HEK293 (cell line): ENCODE measurements around the gene ZCCHC10.

Experiments used
- EGR2 ChIP-seq: fragments of 450-650 bp; formaldehyde crosslinking; IDR thresholded peaks from 2 replicates; pipeline ENCODE4 v1.5.1; 2016; ENCODE audit warnings: low read depth, missing biosample characterization, missing genetic modification characterization
- FEZF1 ChIP-seq: fragments of 450-650 bp; formaldehyde crosslinking; IDR thresholded peaks from 2 replicates; pipeline ENCODE4 v1.5.1; 2016; ENCODE audit warnings: missing biosample characterization, missing genetic modification characterization
- GLI4 ChIP-seq: fragments of 450-650 bp; formaldehyde crosslinking; IDR thresholded peaks from 2 replicates; pipeline ENCODE4 v1.5.1; 2016; ENCODE audit warnings: missing biosample characterization, missing genetic modification characterization
- KLF16 ChIP-seq: fragments of 450-650 bp; formaldehyde crosslinking; IDR thresholded peaks from 2 replicates; pipeline ENCODE4 v1.5.1; 2017; ENCODE audit warnings: missing biosample characterization, missing genetic modification characterization
- MYNN ChIP-seq: fragments of 450-650 bp; formaldehyde crosslinking; IDR thresholded peaks from 2 replicates; pipeline ENCODE4 v1.5.1; 2016; ENCODE audit warnings: missing biosample characterization, missing genetic modification characterization, borderline replicate concordance
- MZF1 ChIP-seq: fragments of 450-650 bp; formaldehyde crosslinking; IDR thresholded peaks from 2 replicates; pipeline ENCODE4 v1.5.1; 2017; ENCODE audit warnings: missing biosample characterization, missing genetic modification characterization, borderline replicate concordance
- PRDM1 ChIP-seq: fragments of 450-650 bp; formaldehyde crosslinking; IDR thresholded peaks from 2 replicates; pipeline ENCODE4; 2016; ENCODE audit warnings: missing biosample characterization, missing genetic modification characterization
- YY2 ChIP-seq: fragments of 450-650 bp; formaldehyde crosslinking; IDR thresholded peaks from 2 replicates; pipeline ENCODE4 v1.5.1; 2016; ENCODE audit warnings: missing biosample characterization, missing genetic modification characterization
- ZBTB1 ChIP-seq: fragments of 450-650 bp; formaldehyde crosslinking; IDR thresholded peaks from 2 replicates; pipeline ENCODE4 v1.5.1; 2016; ENCODE audit warnings: missing biosample characterization, missing genetic modification characterization
- ZBTB48 ChIP-seq: fragments of 450-650 bp; formaldehyde crosslinking; IDR thresholded peaks from 2 replicates; pipeline ENCODE4 v1.5.1; 2016; ENCODE audit warnings: missing biosample characterization, missing genetic modification characterization
- ZNF174 ChIP-seq: fragments of 450-650 bp; formaldehyde crosslinking; IDR thresholded peaks from 2 replicates; pipeline ENCODE4 v1.5.0; 2017; ENCODE audit warnings: missing biosample characterization, mild to moderate bottlenecking, missing genetic modification characterization
- ZNF239 ChIP-seq: fragments of 450-650 bp; formaldehyde crosslinking; IDR thresholded peaks from 2 replicates; pipeline ENCODE4 v1.5.1; 2016; ENCODE audit warnings: missing biosample characterization, missing genetic modification characterization
- ZNF248 ChIP-seq: fragments of 450-650 bp; formaldehyde crosslinking; IDR thresholded peaks from 2 replicates; pipeline ENCODE4 v1.5.1; 2017; ENCODE audit warnings: missing biosample characterization, missing genetic modification characterization
- ZNF266 ChIP-seq: fragments of 450-650 bp; formaldehyde crosslinking; IDR thresholded peaks from 2 replicates; pipeline ENCODE4 v1.5.1; 2016; ENCODE audit warnings: missing biosample characterization, missing genetic modification characterization, low read depth
- ZNF311 ChIP-seq: fragments of 450-650 bp; formaldehyde crosslinking; IDR thresholded peaks from 2 replicates; pipeline ENCODE4 v1.5.1; 2017; ENCODE audit warnings: missing biosample characterization, missing genetic modification characterization, borderline replicate concordance
- ZNF350 ChIP-seq: fragments of 450-650 bp; formaldehyde crosslinking; IDR thresholded peaks from 2 replicates; pipeline ENCODE4 v1.5.0; 2017; ENCODE audit warnings: missing biosample characterization, mild to moderate bottlenecking, missing genetic modification characterization
- ZNF548 ChIP-seq: fragments of 450-650 bp; formaldehyde crosslinking; IDR thresholded peaks from 2 replicates; pipeline ENCODE4 v1.5.1; 2016; ENCODE audit warnings: missing biosample characterization, missing genetic modification characterization
- ZNF560 ChIP-seq: fragments of 450-650 bp; formaldehyde crosslinking; IDR thresholded peaks from 2 replicates; pipeline ENCODE4 v1.5.1; 2017; ENCODE audit warnings: missing biosample characterization, missing genetic modification characterization, borderline replicate concordance
- ZNF585B ChIP-seq: fragments of 450-650 bp; formaldehyde crosslinking; IDR thresholded peaks from 2 replicates; pipeline ENCODE4 v1.5.1; 2016; ENCODE audit warnings: missing biosample characterization, missing genetic modification characterization
- ZNF600 ChIP-seq: fragments of 450-650 bp; formaldehyde crosslinking; IDR thresholded peaks from 2 replicates; pipeline ENCODE4 v1.5.1; 2016; ENCODE audit warnings: missing biosample characterization, missing genetic modification characterization
- ZNF747 ChIP-seq: fragments of 450-650 bp; formaldehyde crosslinking; IDR thresholded peaks from 2 replicates; pipeline ENCODE4 v1.5.1; 2016; ENCODE audit warnings: missing biosample characterization, missing genetic modification characterization
- ZNF792 ChIP-seq: fragments of 450-650 bp; formaldehyde crosslinking; IDR thresholded peaks from 2 replicates; pipeline ENCODE4 v1.5.1; 2016; ENCODE audit warnings: missing biosample characterization, missing genetic modification characterization
- ZSCAN16 ChIP-seq: fragments of 450-650 bp; formaldehyde crosslinking; IDR thresholded peaks from 2 replicates; pipeline ENCODE4 v1.5.1; 2016; ENCODE audit warnings: missing biosample characterization, missing genetic modification characterization
- TF ChIP-seq, protein P1 (sequence below): fragments of 450-650 bp; formaldehyde crosslinking; IDR thresholded peaks from 2 replicates; pipeline ENCODE4 v1.5.1; 2017; ENCODE audit warnings: missing biosample characterization, missing genetic modification characterization
- TF ChIP-seq, protein P2 (sequence below): fragments of 450-650 bp; formaldehyde crosslinking; IDR thresholded peaks from 2 replicates; pipeline ENCODE4 v1.5.1; 2016; ENCODE audit warnings: missing biosample characterization, missing genetic modification characterization
- TF ChIP-seq, protein P3 (sequence below): fragments of 450-650 bp; formaldehyde crosslinking; IDR thresholded peaks from 2 replicates; pipeline ENCODE4 v1.5.1; 2016; ENCODE audit warnings: missing biosample characterization, missing genetic modification characterization
- TF ChIP-seq, protein P4 (sequence below): fragments of 450-650 bp; formaldehyde crosslinking; optimal IDR thresholded peaks from 2 replicates; pipeline ENCODE3; 2016; ENCODE audit warnings: missing biosample characterization, mild to moderate bottlenecking, missing genetic modification characterization
- TF ChIP-seq, protein P5 (sequence below): fragments of 450-650 bp; formaldehyde crosslinking; IDR thresholded peaks from 2 replicates; pipeline ENCODE4 v1.5.1; 2016; ENCODE audit warnings: missing biosample characterization, missing genetic modification characterization, low read depth
- TF ChIP-seq, protein P6 (sequence below): fragments of 450-650 bp; IDR thresholded peaks from 2 replicates; pipeline ENCODE4 v1.5.1; 2018; ENCODE audit warnings: missing biosample characterization, mild to moderate bottlenecking, missing genetic modification characterization

The ZCCHC10 gene

DNA sequence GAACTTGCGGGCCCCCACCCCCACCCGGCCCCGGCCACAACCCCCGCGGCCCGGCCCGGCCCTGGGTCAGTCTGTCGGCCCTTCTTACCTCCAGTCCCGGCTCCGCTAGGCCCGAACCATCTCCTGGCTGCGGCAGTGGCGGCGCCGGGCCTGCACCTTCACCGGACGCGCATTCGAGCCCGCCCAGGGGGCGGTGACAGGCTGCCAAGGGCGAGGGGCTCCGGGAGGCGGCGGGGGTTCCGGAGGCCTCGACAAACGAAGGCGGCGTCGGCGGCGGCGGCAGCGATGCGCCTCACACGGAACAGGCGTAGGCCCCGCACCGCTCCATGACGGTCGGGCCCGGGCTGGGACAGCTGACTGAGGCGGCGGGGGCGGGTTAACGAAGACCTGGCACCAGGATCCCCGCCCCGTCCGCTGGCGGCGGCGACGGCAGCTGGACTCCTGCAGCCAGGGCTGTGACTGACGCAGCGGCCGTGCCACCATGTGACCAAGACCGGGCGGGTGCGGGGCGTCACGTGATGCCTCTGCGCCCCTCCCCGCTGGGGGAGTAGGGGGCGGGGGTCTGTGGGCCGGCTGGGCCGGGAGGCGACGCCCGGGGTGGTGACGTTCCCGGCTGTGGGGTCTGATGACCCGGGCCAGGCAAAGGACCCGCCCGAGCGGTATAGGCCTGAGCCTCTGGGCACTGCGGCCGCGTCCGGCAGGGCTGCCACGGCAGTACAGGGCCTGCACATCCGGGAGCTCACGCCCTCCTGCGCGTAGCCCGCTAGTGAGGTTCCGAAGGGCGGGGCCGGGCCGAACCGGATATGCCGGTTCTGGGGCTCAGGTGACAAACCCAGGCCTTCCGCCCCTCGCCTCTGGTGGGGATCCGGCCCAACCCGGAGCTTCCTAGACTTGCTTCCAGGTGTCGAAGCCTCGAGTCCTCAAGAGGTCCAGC is 62.9 kb downstream of the ZCCHC10 start, which contains the start of gene AFF4 (continued):
- TF ChIP-seq ZSCAN16 (tag by site-specific recombination) (no peak), YY2 (tag by site-specific recombination) (no peak; the same call in 1 of the 2 replicates), PRDM1 (no peak), ZNF248 (tag by site-specific recombination) (no peak), MYNN (tag by site-specific recombination) (no peak), ZNF600 (peak; percentile 93), ZNF311 (tag by site-specific recombination) (no peak), ZNF239 (no peak), ZBTB1 (peak; percentile 81; the same call in 1 of the 2 replicates), ZBTB48 (tag by site-specific recombination) (no peak), MZF1 (tag by site-specific recombination) (no peak), KLF16 (tag by site-specific recombination) (peak; percentile 96; the same call in 1 of the 2 replicates), ZNF350 (no peak), ZNF560 (tag by site-specific recombination) (no peak), FEZF1 (tag by site-specific recombination) (peak; percentile 26; the same call in 1 of the 2 replicates), ZNF174 (no peak), ZNF548 (tag by site-specific recombination) (no peak), ZNF266 (tag by site-specific recombination) (no peak), ZNF792 (tag by site-specific recombination) (no peak), ZNF747 (no peak), EGR2 (tag by site-specific recombination) (peak; percentile 93), ZNF585B (no peak; the same call in 1 of the 2 replicates), GLI4 (no peak)
- TF ChIP-seq, protein P1, sequence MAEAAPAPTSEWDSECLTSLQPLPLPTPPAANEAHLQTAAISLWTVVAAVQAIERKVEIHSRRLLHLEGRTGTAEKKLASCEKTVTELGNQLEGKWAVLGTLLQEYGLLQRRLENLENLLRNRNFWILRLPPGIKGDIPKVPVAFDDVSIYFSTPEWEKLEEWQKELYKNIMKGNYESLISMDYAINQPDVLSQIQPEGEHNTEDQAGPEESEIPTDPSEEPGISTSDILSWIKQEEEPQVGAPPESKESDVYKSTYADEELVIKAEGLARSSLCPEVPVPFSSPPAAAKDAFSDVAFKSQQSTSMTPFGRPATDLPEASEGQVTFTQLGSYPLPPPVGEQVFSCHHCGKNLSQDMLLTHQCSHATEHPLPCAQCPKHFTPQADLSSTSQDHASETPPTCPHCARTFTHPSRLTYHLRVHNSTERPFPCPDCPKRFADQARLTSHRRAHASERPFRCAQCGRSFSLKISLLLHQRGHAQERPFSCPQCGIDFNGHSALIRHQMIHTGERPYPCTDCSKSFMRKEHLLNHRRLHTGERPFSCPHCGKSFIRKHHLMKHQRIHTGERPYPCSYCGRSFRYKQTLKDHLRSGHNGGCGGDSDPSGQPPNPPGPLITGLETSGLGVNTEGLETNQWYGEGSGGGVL: peak; percentile 66
- TF ChIP-seq, protein P2, sequence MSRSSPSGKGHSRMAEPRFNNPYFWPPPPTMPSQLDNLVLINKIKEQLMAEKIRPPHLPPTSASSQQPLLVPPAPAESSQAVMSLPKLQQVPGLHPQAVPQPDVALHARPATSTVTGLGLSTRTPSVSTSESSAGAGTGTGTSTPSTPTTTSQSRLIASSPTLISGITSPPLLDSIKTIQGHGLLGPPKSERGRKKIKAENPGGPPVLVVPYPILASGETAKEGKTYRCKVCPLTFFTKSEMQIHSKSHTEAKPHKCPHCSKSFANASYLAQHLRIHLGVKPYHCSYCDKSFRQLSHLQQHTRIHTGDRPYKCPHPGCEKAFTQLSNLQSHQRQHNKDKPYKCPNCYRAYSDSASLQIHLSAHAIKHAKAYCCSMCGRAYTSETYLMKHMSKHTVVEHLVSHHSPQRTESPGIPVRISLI (tag by site-specific recombination): no peak; the same call in 1 of the 2 replicates
- TF ChIP-seq, protein P3, sequence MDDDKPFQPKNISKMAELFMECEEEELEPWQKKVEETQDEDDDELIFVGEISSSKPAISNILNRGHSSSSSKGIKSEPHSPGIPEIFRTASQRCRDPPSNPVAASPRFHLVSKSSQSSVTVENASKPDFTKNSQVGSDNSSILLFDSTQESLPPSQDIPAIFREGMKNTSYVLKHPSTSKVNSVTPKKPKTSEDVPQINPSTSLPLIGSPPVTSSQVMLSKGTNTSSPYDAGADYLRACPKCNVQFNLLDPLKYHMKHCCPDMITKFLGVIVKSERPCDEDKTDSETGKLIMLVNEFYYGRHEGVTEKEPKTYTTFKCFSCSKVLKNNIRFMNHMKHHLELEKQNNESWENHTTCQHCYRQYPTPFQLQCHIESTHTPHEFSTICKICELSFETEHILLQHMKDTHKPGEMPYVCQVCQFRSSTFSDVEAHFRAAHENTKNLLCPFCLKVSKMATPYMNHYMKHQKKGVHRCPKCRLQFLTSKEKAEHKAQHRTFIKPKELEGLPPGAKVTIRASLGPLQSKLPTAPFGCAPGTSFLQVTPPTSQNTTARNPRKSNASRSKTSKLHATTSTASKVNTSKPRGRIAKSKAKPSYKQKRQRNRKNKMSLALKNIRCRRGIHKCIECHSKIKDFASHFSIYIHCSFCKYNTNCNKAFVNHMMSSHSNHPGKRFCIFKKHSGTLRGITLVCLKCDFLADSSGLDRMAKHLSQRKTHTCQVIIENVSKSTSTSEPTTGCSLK (tag by site-specific recombination): no peak
- TF ChIP-seq, protein P4, sequence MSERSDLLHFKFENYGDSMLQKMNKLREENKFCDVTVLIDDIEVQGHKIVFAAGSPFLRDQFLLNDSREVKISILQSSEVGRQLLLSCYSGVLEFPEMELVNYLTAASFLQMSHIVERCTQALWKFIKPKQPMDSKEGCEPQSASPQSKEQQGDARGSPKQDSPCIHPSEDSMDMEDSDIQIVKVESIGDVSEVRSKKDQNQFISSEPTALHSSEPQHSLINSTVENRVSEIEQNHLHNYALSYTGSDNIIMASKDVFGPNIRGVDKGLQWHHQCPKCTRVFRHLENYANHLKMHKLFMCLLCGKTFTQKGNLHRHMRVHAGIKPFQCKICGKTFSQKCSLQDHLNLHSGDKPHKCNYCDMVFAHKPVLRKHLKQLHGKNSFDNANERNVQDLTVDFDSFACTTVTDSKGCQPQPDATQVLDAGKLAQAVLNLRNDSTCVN: peak; percentile 83
- TF ChIP-seq, protein P5, sequence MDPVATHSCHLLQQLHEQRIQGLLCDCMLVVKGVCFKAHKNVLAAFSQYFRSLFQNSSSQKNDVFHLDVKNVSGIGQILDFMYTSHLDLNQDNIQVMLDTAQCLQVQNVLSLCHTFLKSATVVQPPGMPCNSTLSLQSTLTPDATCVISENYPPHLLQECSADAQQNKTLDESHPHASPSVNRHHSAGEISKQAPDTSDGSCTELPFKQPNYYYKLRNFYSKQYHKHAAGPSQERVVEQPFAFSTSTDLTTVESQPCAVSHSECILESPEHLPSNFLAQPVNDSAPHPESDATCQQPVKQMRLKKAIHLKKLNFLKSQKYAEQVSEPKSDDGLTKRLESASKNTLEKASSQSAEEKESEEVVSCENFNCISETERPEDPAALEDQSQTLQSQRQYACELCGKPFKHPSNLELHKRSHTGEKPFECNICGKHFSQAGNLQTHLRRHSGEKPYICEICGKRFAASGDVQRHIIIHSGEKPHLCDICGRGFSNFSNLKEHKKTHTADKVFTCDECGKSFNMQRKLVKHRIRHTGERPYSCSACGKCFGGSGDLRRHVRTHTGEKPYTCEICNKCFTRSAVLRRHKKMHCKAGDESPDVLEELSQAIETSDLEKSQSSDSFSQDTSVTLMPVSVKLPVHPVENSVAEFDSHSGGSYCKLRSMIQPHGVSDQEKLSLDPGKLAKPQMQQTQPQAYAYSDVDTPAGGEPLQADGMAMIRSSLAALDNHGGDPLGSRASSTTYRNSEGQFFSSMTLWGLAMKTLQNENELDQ: no peak
- TF ChIP-seq, protein P6, sequence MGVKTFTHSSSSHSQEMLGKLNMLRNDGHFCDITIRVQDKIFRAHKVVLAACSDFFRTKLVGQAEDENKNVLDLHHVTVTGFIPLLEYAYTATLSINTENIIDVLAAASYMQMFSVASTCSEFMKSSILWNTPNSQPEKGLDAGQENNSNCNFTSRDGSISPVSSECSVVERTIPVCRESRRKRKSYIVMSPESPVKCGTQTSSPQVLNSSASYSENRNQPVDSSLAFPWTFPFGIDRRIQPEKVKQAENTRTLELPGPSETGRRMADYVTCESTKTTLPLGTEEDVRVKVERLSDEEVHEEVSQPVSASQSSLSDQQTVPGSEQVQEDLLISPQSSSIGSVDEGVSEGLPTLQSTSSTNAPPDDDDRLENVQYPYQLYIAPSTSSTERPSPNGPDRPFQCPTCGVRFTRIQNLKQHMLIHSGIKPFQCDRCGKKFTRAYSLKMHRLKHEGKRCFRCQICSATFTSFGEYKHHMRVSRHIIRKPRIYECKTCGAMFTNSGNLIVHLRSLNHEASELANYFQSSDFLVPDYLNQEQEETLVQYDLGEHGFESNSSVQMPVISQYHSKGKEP (tag by site-specific recombination): peak; percentile 88
